WTC11 (cell line): ENCODE data around the gene PTPRN2. TPM values are rescaled to one million over a fixed set of nuclear protein-coding genes. Genes with fewer than 3 reads are reported as not detected.

ENCODE experiments used
- ATAC-seq: fragments of 200-7000 bp; cut with Tn5 transposase; 2 replicates; pipeline ENCODE4 v1.10.0; 2021; ENCODE audit warnings: mild to moderate bottlenecking, moderate library complexity
- CTCF ChIA-PET: fragments of 300-600 bp; sonication (Branson Sonifier 250); formaldehyde crosslinking; loops from one replicate; lab custom pipeline; 2021; ENCODE audit warnings: antibody characterized with exemption; lab: Charles Lee
- POLR2A ChIA-PET: fragments of 350-600 bp; sonication (Branson Sonifier 250); formaldehyde crosslinking; loops from one replicate; lab custom pipeline; 2021; ENCODE audit warnings: antibody characterized with exemption; lab: Charles Lee
- DNase-seq: peaks from one replicate; pipeline ENCODE4 v3.0.0; 2021; ENCODE audit warnings: low spot score
- H3K27ac Mint-ChIP-seq: 2 replicates; pipeline ENCODE4 v1.8.0; 2021; ENCODE audit warnings: mixed read lengths
- H3K27me3 Mint-ChIP-seq: 2 replicates; pipeline ENCODE4 v1.8.0; 2021; ENCODE audit warnings: low read depth, mild to moderate bottlenecking, moderate library complexity, mixed read lengths
- H3K36me3 Mint-ChIP-seq: 2 replicates; pipeline ENCODE4 v1.8.0; 2021; ENCODE audit warnings: mixed read lengths
- H3K4me1 Mint-ChIP-seq: 2 replicates; pipeline ENCODE4 v1.8.0; 2022; ENCODE audit warnings: mixed read lengths
- H3K4me3 Mint-ChIP-seq: 2 replicates; pipeline ENCODE4 v1.8.0; 2021; ENCODE audit warnings: mild to moderate bottlenecking, moderate library complexity, mixed read lengths
- H3K9me3 Mint-ChIP-seq: 2 replicates; pipeline ENCODE4 v1.8.0; 2021; ENCODE audit warnings: mixed read lengths
- AFF4 ChIP-seq: sonication (generic); formaldehyde crosslinking; IDR thresholded peaks from 2 replicates; pipeline ENCODE4 v1.8.1; 2023; ENCODE audit warnings: mild to moderate bottlenecking, missing genetic modification reagents, borderline replicate concordance
- ATF2 ChIP-seq: sonication (generic); formaldehyde crosslinking; IDR thresholded peaks from 2 replicates; pipeline ENCODE4 v1.8.1; 2022; ENCODE audit warnings: low read depth, missing genetic modification reagents, borderline replicate concordance
- CDX4 ChIP-seq: fragments of 250-450 bp; sonication (Bioruptor Pico); IDR thresholded peaks from 2 replicates; pipeline ENCODE4 v1.9.0; 2021; ENCODE audit warnings: moderate library complexity, mild to moderate bottlenecking, inconsistent platforms, borderline replicate concordance
- CREB1 ChIP-seq: sonication (generic); formaldehyde crosslinking; IDR thresholded peaks from 2 replicates; pipeline ENCODE4 v1.8.0; 2023; ENCODE audit warnings: mild to moderate bottlenecking, missing genetic modification reagents
- ETV6 ChIP-seq: sonication (generic); formaldehyde crosslinking; IDR thresholded peaks from 2 replicates; pipeline ENCODE4 v1.8.1; 2022; ENCODE audit warnings: mild to moderate bottlenecking, missing genetic modification reagents
- FOXP1 ChIP-seq: sonication (generic); formaldehyde crosslinking; IDR thresholded peaks from 2 replicates; pipeline ENCODE4 v1.8.0; 2022; ENCODE audit warnings: missing genetic modification reagents, mild to moderate bottlenecking, moderate library complexity, borderline replicate concordance
- IRF1 ChIP-seq: sonication (generic); formaldehyde crosslinking; IDR thresholded peaks from 2 replicates; pipeline ENCODE4 v1.8.0; 2023; ENCODE audit warnings: missing genetic modification reagents
- JAZF1 ChIP-seq: fragments of 250-450 bp; sonication (Bioruptor Pico); IDR thresholded peaks from 2 replicates; pipeline ENCODE4 v1.9.0; 2021; ENCODE audit warnings: moderate library complexity, mild to moderate bottlenecking, inconsistent platforms
- NFATC4 ChIP-seq: fragments of 250-450 bp; sonication (Bioruptor Pico); IDR thresholded peaks from 2 replicates; pipeline ENCODE4 v1.9.0; 2021; ENCODE audit warnings: mild to moderate bottlenecking
- NFYB ChIP-seq: sonication (generic); formaldehyde crosslinking; conservative IDR thresholded peaks from 2 replicates; pipeline ENCODE4 v1.8.0; 2022; ENCODE audit warnings: low read depth, missing genetic modification reagents
- PREB ChIP-seq: sonication (generic); formaldehyde crosslinking; IDR thresholded peaks from 2 replicates; pipeline ENCODE4 v1.8.1; 2022; ENCODE audit warnings: mild to moderate bottlenecking, missing genetic modification reagents, moderate library complexity, borderline replicate concordance
- SMAD4 ChIP-seq: sonication (generic); formaldehyde crosslinking; IDR thresholded peaks from 2 replicates; pipeline ENCODE4 v1.8.0; 2022; ENCODE audit warnings: mild to moderate bottlenecking, missing genetic modification reagents
- SOX15 ChIP-seq: fragments of 250-450 bp; sonication (Bioruptor Pico); IDR thresholded peaks from 2 replicates; pipeline ENCODE4 v1.9.0; 2021; ENCODE audit warnings: mild to moderate bottlenecking
- ZBTB43 ChIP-seq: sonication (generic); formaldehyde crosslinking; IDR thresholded peaks from 2 replicates; pipeline ENCODE4 v1.8.1; 2023; ENCODE audit warnings: mild to moderate bottlenecking, missing genetic modification reagents
- ZNF138 ChIP-seq: sonication (generic); formaldehyde crosslinking; conservative IDR thresholded peaks from 2 replicates; pipeline ENCODE4 v1.8.1; 2022; ENCODE audit warnings: mild to moderate bottlenecking, moderate library complexity, missing genetic modification reagents
- ZNF396 ChIP-seq: fragments of 250-450 bp; sonication (Bioruptor Pico); IDR thresholded peaks from 2 replicates; pipeline ENCODE4 v1.8.0; 2021; ENCODE audit warnings: mild to moderate bottlenecking, moderate library complexity, borderline replicate concordance
- ZNF423 ChIP-seq: fragments of 250-450 bp; sonication (Bioruptor Pico); IDR thresholded peaks from 2 replicates; pipeline ENCODE4 v2.1.2; 2022; ENCODE audit warnings: mild to moderate bottlenecking, moderate library complexity
- ZSCAN18 ChIP-seq: fragments of 250-450 bp; sonication (Bioruptor Pico); IDR thresholded peaks from 2 replicates; pipeline ENCODE4 v2.1.2; 2022; ENCODE audit warnings: mild to moderate bottlenecking, moderate library complexity
- total RNA-seq: library from RNA; stranded (reverse); gene quantifications from 3 replicates; pipeline ENCODE4 v1.2.3, GENCODE V29; 2021

PTPRN2 gene
- total RNA-seq, 1 experiment from 2014 or later: 4.7 TPM

- TF ChIP-seq CDX4 (CRISPR knock-in tag): no peak
These were observed 1087.3 kb downstream of the PTPRN2 start (continued) for GRCh38 chr7:157500171-157500960.

- TF ChIP-seq ETV6 (CRISPR knock-in tag) (no peak), ZNF396 (CRISPR knock-in tag) (no peak), ZNF423 (CRISPR knock-in tag) (no peak), ZSCAN18 (CRISPR knock-in tag) (no peak), ATF2 (no peak), AFF4 (no peak)
- no peak for ATAC-seq
- Mint-ChIP-seq H3K4me1 (no peaks in the 10 kb centered on the region), H3K27ac (no peak overlapping the region), H3K4me3 (no peak overlapping the region), H3K27me3 (peaks cover 66% of the 10 kb centered on the region), H3K9me3 (peaks cover 7% of the 10 kb centered on the region), H3K36me3 (no peaks in the 10 kb centered on the region)
- POLR2A ChIA-PET: no interaction called here
- CTCF ChIA-PET: interaction anchor here (1.0 kb wide), 1 partner anchor 25 kb away, joined by 5 read pairs; no protein-coding TSS in a partner anchor
- no peak for DNase-seq
These were observed 1087.8 kb downstream of the PTPRN2 start for GRCh38 chr7:157499835-157500153.

GRCh38 chr7:157499121-157499834 is 1088.3 kb downstream of the PTPRN2 start:
- no peak for ATAC-seq
- no peak for TF ChIP-seq ZBTB43 (CRISPR knock-in tag)
- no peak for TF ChIP-seq SMAD4 (CRISPR knock-in tag)
- no peak for TF ChIP-seq JAZF1 (CRISPR knock-in tag)
- no peak for TF ChIP-seq CREB1 (CRISPR knock-in tag)
- TF ChIP-seq SOX15: no peak
- no peak for TF ChIP-seq IRF1 (CRISPR knock-in tag)
- TF ChIP-seq NFATC4 (CRISPR knock-in tag): no peak
- TF ChIP-seq NFYB (CRISPR knock-in tag): no peak
- TF ChIP-seq ZNF138 (CRISPR knock-in tag): no peak
- TF ChIP-seq PREB: no peak
- no peak for TF ChIP-seq FOXP1

More at GRCh38 chr7:157499121-157499834, 1088.3 kb downstream of the PTPRN2 start:
- H3K27ac Mint-ChIP-seq: no peak overlapping the region
- POLR2A ChIA-PET: no interaction called here
- H3K27me3 Mint-ChIP-seq: peaks cover 61% of the 10 kb centered on the region
- DNase-seq: no peak
- H3K36me3 Mint-ChIP-seq: no peaks in the 10 kb centered on the region
- no peak overlapping the region for H3K4me3 Mint-ChIP-seq
- no peaks in the 10 kb centered on the region for H3K4me1 Mint-ChIP-seq
- CTCF ChIA-PET: interaction anchor here (1.1 kb wide), 1 partner anchor 25 kb away, joined by 4 read pairs; no protein-coding TSS in a partner anchor
- H3K9me3 Mint-ChIP-seq: peaks cover 2% of the 10 kb centered on the region
